ENCODE results near the gene LRP6.

Gene LRP6

GRCh38 chr12:12212769-12213168 is 54.1 kb downstream of the LRP6 start:
- no peak for TF ChIP-seq GATA2 (IDR thresholded peaks at IDR 0.05; ENCODE audit: low read depth, low read length)
- TF ChIP-seq GATA3 (IDR thresholded peaks at IDR 0.05; ENCODE audit: low read depth, low read length), result no peak

- TF ChIP-seq GATA2 (IDR thresholded peaks at IDR 0.05; ENCODE audit: low read depth, low read length) (no peak), GATA3 (IDR thresholded peaks at IDR 0.05; ENCODE audit: low read depth, low read length) (no peak)
These were observed 55.9 kb downstream of the LRP6 start for GRCh38 chr12:12210983-12211382.

DNA sequence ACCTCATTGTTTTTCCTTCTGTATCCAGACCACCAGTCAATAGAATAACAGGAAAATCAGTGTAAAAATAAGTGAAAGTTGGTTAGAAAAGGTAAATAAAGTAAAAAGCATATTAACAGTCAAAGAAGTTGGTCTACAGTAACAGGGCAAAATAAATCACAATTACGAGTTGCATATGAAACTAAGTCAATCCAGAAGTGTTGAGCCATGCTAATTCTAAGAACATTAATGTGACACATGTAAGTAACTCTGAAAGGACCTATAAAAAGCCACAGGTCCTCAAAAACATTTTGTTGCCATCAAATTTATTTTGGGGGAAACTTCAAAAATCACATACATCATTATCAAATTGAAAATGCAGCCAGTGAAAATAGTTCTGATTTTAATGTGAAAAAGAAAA is 56.4 kb downstream of the LRP6 start:
- TF ChIP-seq GATA2 (IDR thresholded peaks at IDR 0.05; ENCODE audit: low read depth, low read length) (no peak), GATA3 (IDR thresholded peaks at IDR 0.05; ENCODE audit: low read depth, low read length) (no peak)

DNA sequence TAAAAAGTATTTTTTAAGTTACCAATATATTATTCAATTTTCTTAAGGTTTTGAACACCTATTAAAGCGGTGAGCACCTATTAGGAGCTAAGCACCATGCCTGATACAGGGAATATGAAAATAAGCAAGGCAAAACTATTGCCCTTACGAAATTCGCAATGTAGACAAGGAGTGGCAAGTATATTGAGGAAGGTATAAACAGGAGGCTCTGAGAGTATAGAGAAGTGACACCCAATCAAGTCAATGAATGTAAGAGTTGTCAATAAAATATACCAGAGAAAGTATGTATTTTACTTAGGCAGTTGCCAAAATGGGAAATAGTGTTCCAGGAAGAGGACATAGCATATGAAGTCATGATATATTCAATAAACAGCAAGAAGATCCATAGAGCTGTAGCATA is 57.2 kb downstream of the LRP6 start:
- TF ChIP-seq GATA3 (IDR thresholded peaks at IDR 0.05; ENCODE audit: low read depth, low read length), result no peak
- TF ChIP-seq GATA2 (IDR thresholded peaks at IDR 0.05; ENCODE audit: low read depth, low read length), result no peak

DNA sequence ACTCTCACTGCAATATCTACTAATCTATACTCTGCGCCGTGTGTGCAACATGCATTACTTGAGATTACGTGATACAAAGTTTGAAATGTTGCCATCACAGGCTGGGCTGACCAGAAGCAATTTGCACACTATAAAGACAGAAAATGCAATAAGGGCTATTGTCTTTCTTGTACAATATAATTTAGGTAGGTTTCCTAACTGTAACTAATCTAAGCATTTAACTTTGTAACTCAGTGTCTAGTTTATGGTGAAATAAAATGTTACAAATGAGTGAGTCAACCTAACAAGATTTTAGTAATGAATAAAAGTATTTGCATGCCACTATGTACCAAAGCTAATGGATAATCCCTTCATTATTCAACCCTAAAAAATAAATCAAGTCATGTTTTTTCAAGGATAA is 57.8 kb downstream of the LRP6 start:
- no peak for TF ChIP-seq GATA2 (IDR thresholded peaks at IDR 0.05; ENCODE audit: low read depth, low read length)
- no peak for TF ChIP-seq GATA3 (IDR thresholded peaks at IDR 0.05; ENCODE audit: low read depth, low read length)

- no peak for TF ChIP-seq GATA3 (IDR thresholded peaks at IDR 0.05; ENCODE audit: low read depth, low read length)
- no peak for TF ChIP-seq GATA2 (IDR thresholded peaks at IDR 0.05; ENCODE audit: low read depth, low read length)
These were observed 59.1 kb downstream of the LRP6 start for GRCh38 chr12:12207746-12208145.

GRCh38 chr12:12206776-12207388 is 60.0 kb downstream of the LRP6 start:
- TF ChIP-seq GATA2 (IDR thresholded peaks at IDR 0.05; ENCODE audit: low read depth, low read length), result no peak
- TF ChIP-seq GATA3 (IDR thresholded peaks at IDR 0.05; ENCODE audit: low read depth, low read length), result no peak

DNA sequence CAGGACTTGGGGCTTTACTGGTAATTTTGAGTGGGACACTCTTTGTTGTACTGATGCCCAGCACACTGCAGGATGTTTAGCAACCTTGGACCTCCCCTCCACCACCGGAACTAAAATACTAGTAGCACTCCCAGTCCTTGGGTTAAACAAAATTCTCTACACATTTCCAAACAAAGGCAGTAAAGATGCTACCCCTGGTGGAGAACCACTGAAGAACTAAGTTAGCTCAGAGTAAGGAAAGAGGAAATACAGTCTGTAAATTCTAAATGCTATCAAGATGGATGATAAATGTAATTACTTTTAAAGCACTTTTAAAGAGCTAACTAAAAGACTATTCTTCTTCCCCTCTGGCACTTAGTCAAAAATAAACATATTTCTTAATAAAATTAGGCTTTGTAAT is 64.1 kb downstream of the LRP6 start:
- TF ChIP-seq GATA2 (IDR thresholded peaks at IDR 0.05; ENCODE audit: low read depth, low read length) (no peak), GATA3 (IDR thresholded peaks at IDR 0.05; ENCODE audit: low read depth, low read length) (no peak)

DNA sequence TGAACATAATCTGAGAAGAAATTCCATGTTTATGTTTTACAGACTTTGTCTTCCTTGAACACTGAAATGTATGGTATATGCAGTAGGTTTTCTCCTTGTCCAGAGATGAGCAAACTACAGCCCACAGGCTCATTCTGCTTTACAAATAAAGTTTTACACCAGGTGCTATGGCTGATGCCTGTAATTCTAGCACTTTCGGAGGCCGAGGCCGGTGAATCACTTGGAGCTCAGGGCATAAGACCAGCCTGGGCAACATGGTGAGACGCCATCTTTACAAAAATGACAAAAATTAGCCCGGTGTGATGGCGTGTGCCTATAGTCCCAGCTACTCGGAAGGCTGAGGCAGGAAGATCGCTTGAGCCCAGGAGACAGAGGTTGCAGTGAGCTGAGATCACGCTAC is 64.7 kb downstream of the LRP6 start:
- TF ChIP-seq GATA3 (IDR thresholded peaks at IDR 0.05; ENCODE audit: low read depth, low read length) (no peak), GATA2 (IDR thresholded peaks at IDR 0.05; ENCODE audit: low read depth, low read length) (no peak)

DNA sequence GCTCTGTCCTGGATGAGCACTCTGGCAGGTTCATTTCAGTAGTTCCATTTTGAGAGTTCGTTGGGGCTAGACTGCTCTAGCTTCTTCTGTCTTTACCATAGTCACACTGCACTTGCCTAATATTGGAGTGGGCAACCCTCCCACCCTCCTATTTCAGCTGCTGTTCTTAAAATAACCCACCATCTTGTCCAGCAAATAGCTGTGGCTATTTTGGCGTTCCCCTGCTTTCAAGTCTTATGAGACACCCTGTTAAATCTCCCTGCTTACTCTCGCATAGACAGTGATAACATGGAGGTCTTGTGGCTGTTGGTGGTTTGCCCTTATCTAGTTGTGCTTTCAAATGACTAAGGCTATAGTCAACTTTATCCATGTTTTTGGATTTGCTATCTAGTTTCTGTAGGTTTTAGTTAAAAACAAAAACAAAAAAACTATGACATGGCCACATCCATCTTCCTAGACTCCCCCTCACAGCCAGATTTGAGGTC is 65.5 kb downstream of the LRP6 start:
- TF ChIP-seq GATA2 (IDR thresholded peaks at IDR 0.05; ENCODE audit: low read depth, low read length), result no peak
- no peak for TF ChIP-seq GATA3 (IDR thresholded peaks at IDR 0.05; ENCODE audit: low read depth, low read length)

DNA sequence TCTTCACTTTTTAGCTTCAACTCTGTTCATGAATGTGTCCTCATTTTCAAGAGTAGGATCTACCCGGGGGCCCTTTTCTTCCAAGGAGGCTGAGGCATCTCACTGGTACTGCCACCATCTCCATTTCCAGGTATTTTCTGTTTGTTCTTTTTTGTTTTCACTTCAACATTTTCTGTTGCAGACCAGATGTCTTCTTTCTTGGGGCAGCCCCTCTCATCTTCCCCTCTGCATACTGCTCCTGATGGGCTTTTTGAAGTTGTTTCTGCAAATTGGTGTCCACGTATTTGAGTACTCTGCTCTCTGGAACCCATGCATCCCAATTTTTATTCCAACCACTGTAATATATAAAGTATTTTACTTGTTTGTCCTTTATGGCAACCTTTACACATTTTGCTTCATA is 66.5 kb downstream of the LRP6 start:
- TF ChIP-seq GATA3 (IDR thresholded peaks at IDR 0.05; ENCODE audit: low read depth, low read length) (no peak), GATA2 (IDR thresholded peaks at IDR 0.05; ENCODE audit: low read depth, low read length) (no peak)

GRCh38 chr12:12198124-12198523 is 68.7 kb downstream of the LRP6 start:
- no peak for TF ChIP-seq GATA3 (IDR thresholded peaks at IDR 0.05; ENCODE audit: low read depth, low read length)
- no peak for TF ChIP-seq GATA2 (IDR thresholded peaks at IDR 0.05; ENCODE audit: low read depth, low read length)

DNA sequence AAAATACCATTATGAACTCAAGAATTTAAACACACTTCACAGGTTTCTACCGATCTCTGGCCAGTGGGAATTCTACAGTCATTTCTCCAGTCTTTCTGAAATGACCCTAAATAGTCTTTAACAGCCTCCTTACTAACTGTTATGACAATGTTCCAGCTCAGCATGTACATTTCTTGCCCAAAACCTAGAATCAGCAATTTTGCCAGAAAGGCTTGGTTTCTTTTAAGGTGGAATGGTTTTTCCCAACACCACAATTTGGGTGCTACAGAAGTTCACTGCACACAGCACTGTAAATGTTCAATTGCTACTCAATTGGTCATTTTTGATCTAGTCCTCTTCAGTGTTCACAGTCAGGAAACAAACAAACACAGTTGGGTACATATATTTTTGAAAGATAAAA is 69.7 kb downstream of the LRP6 start:
- TF ChIP-seq GATA2 (IDR thresholded peaks at IDR 0.05; ENCODE audit: low read depth, low read length), result no peak
- no peak for TF ChIP-seq GATA3 (IDR thresholded peaks at IDR 0.05; ENCODE audit: low read depth, low read length)

- TF ChIP-seq GATA2 (IDR thresholded peaks at IDR 0.05; ENCODE audit: low read depth, low read length) (no peak), GATA3 (IDR thresholded peaks at IDR 0.05; ENCODE audit: low read depth, low read length) (no peak)
These were observed 71.3 kb downstream of the LRP6 start for GRCh38 chr12:12195516-12195915.

- no peak for TF ChIP-seq GATA2 (IDR thresholded peaks at IDR 0.05; ENCODE audit: low read depth, low read length)
- TF ChIP-seq GATA3 (IDR thresholded peaks at IDR 0.05; ENCODE audit: low read depth, low read length), result no peak
These were observed 71.8 kb downstream of the LRP6 start for GRCh38 chr12:12195081-12195480.

DNA sequence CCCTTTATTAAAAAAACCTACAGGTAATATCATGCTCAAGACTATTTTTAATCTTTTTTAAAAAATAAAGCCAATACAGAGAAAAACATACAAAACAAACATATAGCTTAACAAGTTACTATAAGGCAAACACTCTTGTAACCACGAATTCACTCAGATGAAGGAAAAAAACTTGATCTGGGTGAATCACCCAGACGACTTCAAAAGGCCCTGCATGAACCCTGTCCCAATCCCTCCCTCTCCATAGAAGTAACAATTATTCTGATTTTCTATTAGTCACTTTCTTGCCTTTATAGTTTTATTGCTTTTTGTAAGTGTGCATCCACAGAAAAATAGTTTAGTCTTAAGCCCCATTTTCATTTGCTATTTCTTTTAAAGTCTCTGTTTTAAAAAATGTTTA is 72.6 kb downstream of the LRP6 start:
- no peak for TF ChIP-seq GATA2 (IDR thresholded peaks at IDR 0.05; ENCODE audit: low read depth, low read length)
- no peak for TF ChIP-seq GATA3 (IDR thresholded peaks at IDR 0.05; ENCODE audit: low read depth, low read length)

Data from SH-SY5Y (cell line).